Mesenchymal stem cell (in vitro differentiated cells and primary cell): ENCODE measurements around the gene RRP8.
A peak's percentile ranks its signal among the peaks of the same experiment; 100 is the strongest.

Experiments used
- DNase-seq: peaks from one replicate; pipeline ENCODE4 v3.0.0-alpha.2; 2013
- H2AFZ ChIP-seq: one replicate; pipeline ENCODE4 v1.6.1; 2013; ENCODE audit warnings: low read depth, mild to moderate bottlenecking, control low read depth, inconsistent platforms, low read length, moderate library complexity
- H2AK5ac ChIP-seq: 2 replicates; pipeline ENCODE4 v1.6.1; 2013; ENCODE audit warnings: low read length, moderate library complexity, mild to moderate bottlenecking, inconsistent platforms; ENCODE audit not compliant: severe bottlenecking
- H2BK120ac ChIP-seq: one replicate; pipeline ENCODE4 v1.6.1; 2013; ENCODE audit warnings: low read depth, mild to moderate bottlenecking, inconsistent platforms, low read length, moderate library complexity
- H2BK12ac ChIP-seq, 2 experiments: one replicate each; pipeline ENCODE4 v1.6.1; 2013; ENCODE audit warnings: inconsistent platforms in 2 of 2, low read length in 2 of 2, mild to moderate bottlenecking in 2 of 2, moderate library complexity in 2 of 2, control low read depth in 1 of 2
- H2BK15ac ChIP-seq: one replicate; pipeline ENCODE4 v1.6.1; 2013; ENCODE audit warnings: mild to moderate bottlenecking, low read depth, inconsistent platforms; ENCODE audit not compliant: poor library complexity, severe bottlenecking
- H2BK5ac ChIP-seq: 2 replicates; pipeline ENCODE4 v1.6.1; 2013; ENCODE audit warnings: low read depth, mild to moderate bottlenecking, low read length, control low read depth, inconsistent platforms; ENCODE audit not compliant: poor library complexity, severe bottlenecking
- H3K14ac ChIP-seq, 2 experiments: one replicate each; pipeline ENCODE4 v1.6.1; 2013; ENCODE audit warnings: inconsistent platforms in 2 of 2, low read length in 2 of 2, control low read depth in 1 of 2, mild to moderate bottlenecking in 1 of 2, moderate library complexity in 1 of 2
- H3K18ac ChIP-seq, 2 experiments: one replicate each; pipeline ENCODE4 v1.6.1; 2013; ENCODE audit warnings: inconsistent platforms in 2 of 2, low read length in 2 of 2, control low read depth in 1 of 2, low read depth in 1 of 2, mild to moderate bottlenecking in 1 of 2
- H3K23ac ChIP-seq, 2 experiments: one replicate each; pipeline ENCODE4 v1.6.1; 2013; ENCODE audit warnings: inconsistent platforms in 2 of 2, low read length in 2 of 2, mild to moderate bottlenecking in 2 of 2, moderate library complexity in 2 of 2, control low read depth in 1 of 2
- H3K27ac ChIP-seq: 2 replicates; pipeline ENCODE4 v1.5.1; 2013; ENCODE audit warnings: mild to moderate bottlenecking, moderate library complexity, low read length, control low read depth, inconsistent platforms; ENCODE audit not compliant: poor library complexity, severe bottlenecking
- H3K27me3 ChIP-seq, 2 experiments: 2 replicates each; pipeline versions ENCODE4 v1.6.1 to v1.7.0; 2013; ENCODE audit warnings: low read length in 2 of 2, mild to moderate bottlenecking in 2 of 2, moderate library complexity in 2 of 2, control low read depth in 1 of 2, inconsistent platforms in 1 of 2; ENCODE audit not compliant: control insufficient read depth in 1 of 2, insufficient read depth in 1 of 2
- H3K36me3 ChIP-seq, 2 experiments: 2 replicates each; pipeline versions ENCODE4 v1.6.1 to v1.7.0; 2013; ENCODE audit warnings: low read length in 2 of 2, control low read depth in 1 of 2, inconsistent platforms in 1 of 2, low read depth in 1 of 2, mild to moderate bottlenecking in 1 of 2; ENCODE audit not compliant: insufficient read depth in 2 of 2, control insufficient read depth in 1 of 2
- H3K4ac ChIP-seq, 2 experiments: one replicate each; pipeline ENCODE4 v1.6.1; 2013; ENCODE audit warnings: inconsistent platforms in 2 of 2, low read length in 2 of 2, mild to moderate bottlenecking in 2 of 2, moderate library complexity in 2 of 2, control low read depth in 1 of 2, low read depth in 1 of 2
- H3K4me1 ChIP-seq: 2 replicates; pipeline ENCODE4 v1.6.1; 2013; ENCODE audit warnings: low read depth, low read length, control low read depth; ENCODE audit not compliant: control insufficient read depth, insufficient read depth
- H3K4me2 ChIP-seq: 2 replicates; pipeline ENCODE4 v1.6.1; 2013; ENCODE audit warnings: low read length, mild to moderate bottlenecking, inconsistent platforms; ENCODE audit not compliant: poor library complexity, severe bottlenecking
- H3K4me3 ChIP-seq, 2 experiments: 2 replicates each; pipeline versions ENCODE4 v1.5.1 to v1.7.0; 2013; ENCODE audit warnings: low read length in 2 of 2, mild to moderate bottlenecking in 2 of 2, control low read depth in 1 of 2, low read depth in 1 of 2; ENCODE audit not compliant: insufficient read depth in 1 of 2
- H3K79me1 ChIP-seq: replicated peaks from 2 replicates; pipeline ENCODE4 v1.6.1; 2013; ENCODE audit warnings: mild to moderate bottlenecking, control low read depth, low read length, inconsistent platforms; ENCODE audit not compliant: poor library complexity, severe bottlenecking
- H3K9ac ChIP-seq: 2 replicates; pipeline ENCODE4 v1.7.0; 2013; ENCODE audit warnings: mild to moderate bottlenecking, low read length, moderate library complexity
- H3K9me3 ChIP-seq: 2 replicates; pipeline ENCODE4 v1.7.0; 2013; ENCODE audit warnings: mild to moderate bottlenecking, low read length; ENCODE audit not compliant: control insufficient read depth
- H4K8ac ChIP-seq: one replicate; pipeline ENCODE4 v1.6.1; 2013; ENCODE audit warnings: inconsistent platforms, mild to moderate bottlenecking, low read length, moderate library complexity
- H4K91ac ChIP-seq: one replicate; pipeline ENCODE4 v1.6.1; 2013; ENCODE audit warnings: mild to moderate bottlenecking, low read length, inconsistent platforms
- WGBS: methylation state at CpG from one replicate; pipeline ENCODE4 v1.1.7; 2013; ENCODE audit warnings: mixed read lengths; 5-methylcytosine and 5-hydroxymethylcytosine counted together

RRP8 gene

DNA sequence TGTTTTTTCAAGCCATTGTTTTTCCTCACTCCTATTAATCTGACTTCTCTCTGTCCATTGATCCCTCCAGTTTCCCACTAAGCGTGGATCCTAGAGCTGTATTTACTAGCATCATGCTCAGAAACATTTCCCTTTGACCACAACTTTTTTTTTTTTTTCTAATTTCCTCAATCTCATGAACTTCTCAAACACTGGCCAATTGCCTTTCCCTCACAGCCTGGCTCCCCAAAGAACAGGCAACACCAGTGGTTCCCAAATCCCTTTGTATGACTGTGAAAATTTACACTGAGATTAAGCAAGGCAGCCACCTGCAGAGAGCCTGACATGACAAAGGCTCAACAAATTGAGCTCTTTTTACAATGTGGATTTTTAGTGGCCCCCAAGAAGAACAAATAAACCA, 17.2 kb upstream of the RRP8 start:
- Histone ChIP-seq H3K14ac (no peak overlapping the region), H3K9ac (no peak overlapping the region), H4K91ac (no peak overlapping the region), H3K27me3 (peaks cover 0 to 18% of the 10 kb centered on the region in 2 experiments), H3K4ac (no peak overlapping the region), H2BK15ac (no peak overlapping the region), H2BK5ac (no peak overlapping the region), H3K27ac (no peak overlapping the region), H2BK120ac (no peak overlapping the region), H3K23ac (no peak overlapping the region), H3K4me1 (peaks cover 25% of the 10 kb centered on the region), H3K79me1 (peaks cover 20% of the 10 kb centered on the region), H3K18ac (no peak overlapping the region), H4K8ac (no peak overlapping the region), H3K36me3 (peaks cover 21 to 40% of the 10 kb centered on the region in 2 experiments), H2AFZ (no peak overlapping the region), H3K4me2 (no peak overlapping the region), H2AK5ac (no peak overlapping the region), H2BK12ac (no peak overlapping the region), H3K4me3 (no peak overlapping the region), H3K9me3 (no peaks in the 10 kb centered on the region)
- WGBS = 51% methylated on average over 1 of the region's 1 CpG
- no peak for DNase-seq

DNA sequence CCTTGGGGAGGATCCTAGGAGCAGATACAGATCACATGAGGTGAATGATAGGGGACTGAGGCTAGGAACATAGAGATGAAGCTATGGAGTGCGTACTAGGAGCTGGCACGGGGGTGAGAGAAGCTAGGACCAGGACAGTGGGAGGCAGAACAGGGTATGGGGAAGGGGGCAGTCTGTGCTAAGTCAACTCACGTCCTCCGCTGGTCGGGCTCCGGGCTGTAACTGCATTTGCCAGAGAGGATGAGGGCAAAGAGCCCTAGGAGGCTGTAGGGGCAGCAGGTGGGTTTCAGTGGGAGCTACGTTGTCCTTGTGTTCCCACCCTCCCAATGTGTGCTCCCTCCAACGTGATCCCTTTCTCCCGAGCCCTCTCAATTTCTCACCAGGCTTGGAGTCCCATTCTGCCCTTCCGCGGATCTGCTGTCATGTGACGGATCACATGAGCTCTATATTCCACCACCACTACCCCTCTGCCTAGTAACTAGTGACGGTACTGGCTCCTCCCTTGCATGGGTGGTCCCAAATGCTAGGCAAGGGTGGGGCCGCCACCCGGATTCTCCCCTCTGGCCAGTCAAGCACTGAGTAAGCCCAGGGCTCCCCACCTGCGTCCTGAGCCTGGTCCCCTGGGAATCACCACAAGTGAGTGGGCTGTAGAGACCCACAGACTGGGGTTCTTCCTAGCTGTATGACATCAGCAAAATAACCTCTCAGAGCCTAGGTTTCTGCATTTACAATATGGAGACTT, 15.8 kb upstream of the RRP8 start, which contains the start of gene TPP1:
Gene TPP1 (minus strand): TSS at position 419 of the 742 bp plus-strand sequence. CDS start 22 bp downstream, at position 397.
- under 1% methylated on average over 16 of the region's 16 CpGs for WGBS
- peak within 1 kb of the TSS; percentile 23 to 88 for H3K18ac ChIP-seq

DNA sequence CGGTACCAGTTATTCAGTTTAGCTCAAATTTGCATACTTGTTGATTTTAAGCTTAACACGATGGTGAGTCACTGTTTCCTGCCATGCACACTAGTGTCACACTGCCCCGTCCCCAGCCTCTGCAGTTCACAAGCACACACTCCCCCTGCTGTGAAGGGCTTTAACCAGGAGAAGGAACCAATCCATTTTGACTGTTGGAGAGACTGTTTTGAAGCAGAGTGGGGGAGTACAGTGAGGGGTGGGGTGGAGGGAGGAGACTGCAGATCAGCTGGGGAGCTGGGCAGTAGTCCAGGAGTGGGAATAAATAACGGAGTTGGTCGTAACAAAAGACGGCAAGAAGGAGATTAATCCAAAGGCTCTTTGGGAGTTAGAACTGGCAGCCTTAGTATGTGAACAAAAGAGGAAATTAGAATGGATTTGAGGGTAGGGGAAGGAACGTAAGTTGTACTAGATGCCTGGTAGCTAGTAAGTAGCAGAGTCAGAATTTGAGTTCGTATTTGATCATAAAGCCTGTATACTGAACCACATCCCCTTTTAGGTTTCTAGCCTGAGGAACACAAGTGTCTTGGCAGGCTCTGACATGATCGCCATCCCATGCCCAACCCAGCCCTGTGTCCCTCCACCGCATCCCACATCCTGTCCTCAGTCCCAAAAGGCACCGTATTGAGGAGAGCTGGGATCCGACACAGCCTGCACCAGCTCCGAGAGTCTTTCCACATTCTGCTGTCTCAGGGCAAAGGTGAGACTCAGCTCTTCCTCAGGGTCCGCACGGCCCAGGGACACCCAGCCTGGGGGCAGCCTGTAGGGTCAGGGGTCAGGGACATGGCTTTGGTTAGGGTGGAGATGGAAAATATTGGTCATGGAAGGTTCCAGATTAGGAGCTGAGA, 14.9 kb upstream of the RRP8 start:
- H2AFZ ChIP-seq = no peak overlapping the region
- no peaks in the 10 kb centered on the region for H3K9me3 ChIP-seq
- H3K27me3 ChIP-seq = peaks cover 0 to 7% of the 10 kb centered on the region in 2 experiments
- peak overlapping the region; percentile 3 to 88 for H3K4ac ChIP-seq
- H2BK5ac ChIP-seq = no peak overlapping the region
- H2BK15ac ChIP-seq = peak overlapping the region; percentile 9
- peak overlapping the region; percentile 83 for H3K4me2 ChIP-seq
- no peak overlapping the region for H3K23ac ChIP-seq
- DNase-seq = peak; percentile 97
- H2AK5ac ChIP-seq = no peak overlapping the region
- H3K4me3 ChIP-seq = peak overlapping the region; percentile 67 to 97
- peak overlapping the region; percentile 25 for H4K8ac ChIP-seq
- peak overlapping the region; percentile 23 to 88 for H3K18ac ChIP-seq
- peak overlapping the region; percentile 4 to 73 for H2BK12ac ChIP-seq
- H3K9ac ChIP-seq = peak overlapping the region; percentile 99
- H3K4me1 ChIP-seq = peaks cover 25% of the 10 kb centered on the region
- H3K14ac ChIP-seq = peak overlapping the region in 1 of 2 experiments; percentile 35
- H4K91ac ChIP-seq = peak overlapping the region; percentile 98
- 15% methylated on average over 15 of the region's 15 CpGs for WGBS
- peaks cover 37 to 39% of the 10 kb centered on the region in 2 experiments for H3K36me3 ChIP-seq
- H3K79me1 ChIP-seq = peaks cover 24% of the 10 kb centered on the region
- peak overlapping the region; percentile 23 for H2BK120ac ChIP-seq
- peak overlapping the region; percentile 40 for H3K27ac ChIP-seq

More for the DNA sequence above, 15.8 kb upstream of the RRP8 start, which contains the start of gene TPP1:
- Histone ChIP-seq H2AFZ (no peak within 1 kb of the TSS), H3K4me3 (peak within 1 kb of the TSS; percentile 67 to 97), H2AK5ac (no peak within 1 kb of the TSS), H3K27ac (peak within 1 kb of the TSS; percentile 40), H3K4me1 (peaks cover 25% of the 10 kb centered on the region), H3K23ac (peak within 1 kb of the TSS in 1 of 2 experiments; percentile 50), H3K9ac (peak within 1 kb of the TSS; percentile 99), H3K4me2 (peak within 1 kb of the TSS; percentile 83), H4K8ac (peak within 1 kb of the TSS; percentile 75), H3K27me3 (peaks cover 0 to 11% of the 10 kb centered on the region in 2 experiments), H3K14ac (peak within 1 kb of the TSS in 1 of 2 experiments; percentile 35), H3K9me3 (no peaks in the 10 kb centered on the region), H3K36me3 (peaks cover 31 to 45% of the 10 kb centered on the region in 2 experiments), H2BK120ac (peak within 1 kb of the TSS; percentile 23), H3K4ac (peak within 1 kb of the TSS; percentile 3 to 88), H2BK12ac (peak within 1 kb of the TSS; percentile 4 to 73), H2BK5ac (no peak within 1 kb of the TSS), H4K91ac (peak within 1 kb of the TSS; percentile 98), H2BK15ac (peak within 1 kb of the TSS; percentile 9), H3K79me1 (peaks cover 24% of the 10 kb centered on the region)
- DNase-seq = peak; percentile 97
